NK-92 (cell line): ENCODE results near the gene MVB12B.

Experiments used
- DNase-seq: peaks from one replicate; lab custom pipeline; 2025; ENCODE audit not compliant: unreplicated experiment; lab: John Stamatoyannopoulos, UW

The MVB12B gene

DNA sequence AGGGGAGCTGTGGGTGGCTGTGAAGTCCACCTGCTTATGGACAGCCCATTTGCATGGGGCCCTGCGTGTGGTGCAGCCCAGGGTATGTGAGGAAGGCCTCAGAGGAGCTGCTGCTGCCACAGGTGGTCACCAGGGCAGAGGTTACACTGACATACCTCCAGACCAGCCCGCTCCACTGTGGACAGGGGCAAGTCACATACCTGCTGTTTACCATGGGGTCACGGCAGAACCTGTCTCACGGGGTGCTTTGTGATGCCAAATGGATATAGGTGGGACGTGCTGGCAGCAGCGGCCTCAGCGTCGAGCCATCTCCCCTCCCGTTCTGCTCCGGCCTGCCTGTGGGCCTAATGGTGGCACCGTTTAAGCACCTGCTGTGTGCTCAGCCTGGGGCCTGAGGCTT, 159.6 kb downstream of the MVB12B start:
- DNase-seq: no peak

DNA sequence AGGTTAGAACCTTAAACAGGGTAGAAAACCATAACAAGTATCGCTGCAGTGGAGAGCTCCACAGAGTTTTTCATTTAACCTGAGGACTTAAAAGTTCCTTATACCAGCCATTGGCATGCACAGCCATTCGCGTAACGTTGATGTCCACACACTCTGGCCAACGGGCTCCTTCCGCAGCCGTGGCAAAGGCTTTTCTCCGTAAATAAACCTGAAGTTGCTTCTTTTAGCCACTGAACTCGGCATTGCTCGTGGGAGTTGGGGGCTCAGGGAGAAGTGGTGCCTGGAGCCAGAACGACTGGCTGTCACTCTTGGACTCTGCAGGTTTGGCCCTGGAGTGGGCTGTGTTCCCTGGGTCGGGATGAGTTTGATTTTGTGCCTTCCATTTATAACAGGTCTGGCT, 161.2 kb downstream of the MVB12B start:
- DNase-seq: no peak

DNA sequence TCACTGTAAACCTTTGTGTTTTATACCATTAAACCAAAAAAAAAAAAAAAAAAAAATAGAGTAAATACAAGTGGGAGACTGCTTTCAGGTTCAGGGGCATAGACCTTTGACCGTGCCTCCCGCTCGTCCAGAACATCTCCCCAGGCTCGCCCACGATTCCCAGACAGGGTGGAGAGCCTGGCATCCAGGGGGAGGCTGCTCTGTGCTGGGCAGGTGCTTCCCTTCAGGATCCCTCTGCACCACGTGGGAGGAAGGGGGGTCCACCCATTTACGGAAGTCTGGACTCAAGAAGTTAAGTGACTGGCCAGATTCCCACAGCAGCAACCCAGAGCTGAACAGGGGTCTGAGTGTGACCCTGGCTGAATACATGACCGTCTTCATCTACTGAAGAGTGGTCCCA, 161.7 kb downstream of the MVB12B start:
- no peak for DNase-seq

DNA sequence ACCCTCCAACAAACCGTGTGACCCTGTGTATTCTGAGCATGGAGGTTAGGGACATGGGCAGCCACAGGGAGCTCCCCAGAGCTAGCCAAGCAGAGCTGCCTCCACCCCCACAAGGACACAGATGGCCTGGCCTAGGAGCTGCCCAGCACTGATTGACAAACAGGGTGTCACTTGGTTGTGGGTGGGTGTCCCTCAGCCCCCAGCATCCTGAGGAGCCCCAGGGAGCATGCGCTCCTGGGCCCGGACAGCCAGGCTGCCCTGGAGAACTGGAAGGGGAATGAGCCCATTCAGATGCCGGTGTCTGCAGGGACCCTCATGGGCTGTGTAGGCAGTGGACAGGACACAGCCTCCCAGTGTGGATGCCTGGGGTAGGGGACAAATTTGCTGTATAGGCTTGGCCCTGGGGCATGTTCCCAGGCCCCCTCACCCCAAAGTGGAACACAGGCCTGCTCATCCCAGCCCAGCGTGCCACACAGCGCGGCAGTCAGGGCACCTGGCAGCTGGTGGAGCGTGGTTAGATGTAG, 162.3 kb downstream of the MVB12B start:
- DNase-seq: no peak

DNA sequence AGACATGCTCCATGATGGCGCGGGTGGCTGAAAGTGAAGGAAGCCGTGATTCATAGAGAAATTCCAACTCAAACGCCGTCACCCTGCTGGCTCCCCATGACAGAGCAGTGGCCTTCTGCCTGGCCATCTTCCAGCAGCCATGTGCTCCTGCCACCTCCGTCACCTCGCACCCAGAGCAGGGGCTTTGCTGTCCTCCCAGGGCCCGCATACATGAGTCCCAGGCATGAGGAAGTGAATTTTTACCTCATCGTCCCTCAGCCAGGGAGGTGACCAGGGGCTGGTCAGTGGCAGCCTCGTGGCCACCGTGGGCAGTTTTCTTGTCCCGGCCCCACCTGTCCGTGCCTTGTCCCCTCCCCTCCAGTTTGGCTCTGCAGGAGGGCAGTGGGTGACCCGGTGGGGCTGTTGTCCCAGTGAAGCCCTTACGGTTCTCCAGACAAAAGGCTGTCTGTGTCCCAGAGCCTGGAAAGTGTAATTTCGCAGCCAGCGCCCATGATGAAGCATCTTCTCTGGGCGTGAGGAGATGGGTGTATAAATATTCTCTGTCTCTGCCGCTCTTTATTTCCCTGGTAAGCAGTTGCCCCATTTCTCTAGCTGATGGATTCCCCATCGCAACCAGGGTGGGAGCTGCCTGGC, 163.1 kb downstream of the MVB12B start:
- no peak for DNase-seq

DNA sequence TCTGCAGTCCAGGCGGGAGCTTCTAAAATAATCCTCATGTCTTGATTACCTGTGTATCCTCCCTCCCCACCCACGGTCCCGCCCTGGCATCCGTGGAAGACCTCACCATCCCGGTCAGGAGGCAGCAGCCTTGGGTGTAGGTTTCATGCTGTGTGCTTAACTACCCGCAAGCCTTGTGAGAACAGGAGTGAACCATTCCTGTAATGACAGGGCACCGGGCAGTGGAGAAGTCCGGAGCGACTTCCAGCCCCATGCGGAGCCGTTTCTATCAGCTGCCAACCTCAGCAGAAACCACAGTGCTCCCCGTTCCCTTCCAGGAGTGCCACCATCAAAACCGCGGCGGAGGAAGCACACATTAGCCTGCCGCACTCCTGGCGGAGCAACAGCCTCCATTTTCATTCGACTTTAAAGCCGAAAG, 163.6 kb downstream of the MVB12B start:
- DNase-seq: no peak

DNA sequence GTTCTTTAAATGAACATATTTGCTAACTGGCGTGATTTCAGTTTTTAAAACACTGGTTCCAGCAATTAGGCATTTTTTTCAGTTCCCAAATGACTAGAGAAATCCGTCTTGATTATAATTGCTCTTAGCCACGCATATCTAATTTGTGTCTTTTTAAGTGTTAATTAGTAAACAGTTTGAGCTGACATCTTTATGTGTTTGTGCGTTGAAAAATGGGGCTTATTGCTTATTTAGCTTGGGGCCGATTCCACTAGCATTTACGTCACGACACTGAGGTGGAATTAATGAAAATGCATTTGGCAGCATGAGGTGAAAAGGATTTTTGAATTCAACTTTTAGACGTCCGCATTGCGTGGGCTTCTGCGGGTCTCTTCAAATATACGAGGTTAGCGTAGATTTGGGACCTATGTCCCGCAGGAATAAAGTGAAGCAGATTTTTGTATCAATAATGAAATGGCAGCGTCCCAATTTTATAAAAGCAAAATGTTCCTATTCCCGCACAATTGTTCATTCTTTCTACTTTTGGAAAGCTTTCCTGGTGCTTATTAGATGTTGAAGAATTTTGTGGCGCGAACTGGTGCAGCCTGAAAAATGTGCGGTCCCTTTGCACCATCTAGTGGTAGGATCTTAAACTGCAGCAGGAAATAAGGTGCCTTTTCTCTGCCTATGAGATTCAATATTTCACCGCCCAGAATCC, 164.4 kb downstream of the MVB12B start:
- no peak for DNase-seq

DNA sequence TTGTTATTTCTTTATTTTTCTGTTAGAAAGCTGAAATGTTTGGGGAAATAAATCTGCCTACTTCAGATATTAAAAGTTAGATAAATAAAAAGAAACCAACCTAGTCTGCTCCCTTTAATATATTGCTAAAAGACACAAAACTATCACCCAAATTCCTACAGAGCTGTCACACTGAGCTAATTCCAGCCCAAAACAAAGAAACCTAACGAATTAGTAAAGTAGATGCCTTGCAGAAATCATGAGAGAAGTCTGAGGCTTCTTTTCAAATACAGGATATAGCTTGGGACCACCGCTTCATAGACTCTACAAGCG, 164.9 kb downstream of the MVB12B start:
- DNase-seq: no peak

DNA sequence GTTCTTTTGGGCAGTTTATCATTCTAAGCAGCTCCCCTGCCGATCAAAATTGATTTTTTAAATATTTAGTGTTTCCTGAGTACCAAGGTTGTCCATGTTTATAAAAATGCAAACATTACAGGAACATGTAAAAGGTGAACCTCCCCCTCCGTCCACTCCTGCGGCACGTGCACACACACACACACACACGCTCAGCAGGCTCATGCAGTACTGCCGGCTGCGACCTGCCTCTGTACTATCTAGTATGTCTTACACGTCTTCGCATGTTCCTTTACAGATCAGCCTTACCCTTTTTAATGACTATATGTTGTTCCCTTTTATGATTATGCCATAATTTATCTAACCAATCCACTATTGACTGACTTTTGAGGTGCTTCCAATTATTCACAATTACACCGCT, 165.3 kb downstream of the MVB12B start:
- no peak for DNase-seq

DNA sequence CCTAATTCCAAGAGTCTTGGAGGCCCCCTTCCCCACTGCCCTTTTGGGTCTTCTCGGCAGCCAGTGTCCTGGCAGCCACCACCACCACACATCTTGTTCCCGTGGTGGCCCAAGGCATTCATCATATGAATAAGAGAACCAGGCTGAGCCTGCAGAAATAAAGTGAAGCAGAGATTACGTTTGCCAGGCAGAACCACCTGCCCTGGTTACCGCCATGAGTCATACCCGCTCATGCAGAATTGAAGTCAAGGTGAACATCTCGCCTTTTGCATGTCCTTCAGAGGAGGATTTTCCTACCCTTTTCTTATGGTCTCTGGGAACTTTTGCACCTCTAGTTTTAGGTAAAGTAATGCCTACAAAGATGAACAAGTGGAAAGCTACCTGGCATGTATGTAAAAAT, 167.6 kb downstream of the MVB12B start:
- no peak for DNase-seq

DNA sequence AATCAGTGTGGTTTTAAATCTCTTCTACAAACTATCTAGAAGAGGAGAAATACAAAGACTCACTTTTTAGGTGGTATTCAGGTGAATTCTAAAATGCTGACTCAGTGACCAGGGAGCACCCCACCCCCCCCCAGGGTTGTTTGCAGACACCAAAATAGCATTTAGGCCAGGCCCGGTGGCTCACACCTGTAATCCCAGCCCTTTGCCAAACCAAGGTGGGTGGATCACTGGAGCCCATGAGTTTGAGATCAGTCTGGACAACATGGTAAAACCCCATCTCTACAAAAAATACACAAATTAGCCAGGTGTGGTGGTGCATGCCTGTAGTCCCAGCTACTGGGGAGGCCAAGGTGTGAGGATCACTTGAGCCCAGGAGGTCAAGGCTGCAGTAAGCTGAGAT, 168.1 kb downstream of the MVB12B start:
- DNase-seq: no peak

DNA sequence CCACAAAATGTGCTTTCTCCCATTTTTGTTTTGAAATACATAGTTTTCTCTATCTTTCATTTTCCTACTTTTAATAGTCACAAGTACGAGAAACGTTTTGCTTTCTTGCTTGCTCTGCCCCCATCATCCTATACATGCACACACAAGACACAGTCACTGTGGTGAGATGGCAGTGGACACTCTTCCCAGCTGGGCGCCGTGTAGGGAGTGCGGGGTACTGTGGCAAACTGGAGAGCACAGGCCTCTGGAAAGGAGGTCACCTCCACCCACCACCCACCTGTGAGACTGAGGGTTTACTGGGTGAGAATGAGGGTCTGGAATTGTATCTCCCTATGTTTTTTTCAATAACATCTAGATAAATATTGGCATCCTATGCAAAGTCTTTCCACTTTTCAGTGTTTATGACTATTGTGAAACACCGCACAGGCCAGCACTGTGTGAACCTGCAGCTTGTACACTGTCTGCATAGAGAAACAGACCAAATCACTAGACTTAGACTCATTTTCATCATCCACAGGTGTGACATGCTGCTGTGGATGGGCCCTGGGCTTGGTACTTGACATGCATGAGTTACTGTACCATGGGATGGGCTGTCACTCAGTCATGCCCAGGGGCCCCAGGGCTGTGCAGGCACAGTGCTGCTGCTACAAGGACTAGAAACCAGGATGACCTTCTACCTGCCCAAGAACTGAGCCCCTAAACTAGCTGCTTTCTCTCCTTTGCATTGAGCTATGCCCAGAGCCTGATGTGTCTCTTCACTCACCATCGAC, 169.0 kb downstream of the MVB12B start:
- no peak for DNase-seq

DNA sequence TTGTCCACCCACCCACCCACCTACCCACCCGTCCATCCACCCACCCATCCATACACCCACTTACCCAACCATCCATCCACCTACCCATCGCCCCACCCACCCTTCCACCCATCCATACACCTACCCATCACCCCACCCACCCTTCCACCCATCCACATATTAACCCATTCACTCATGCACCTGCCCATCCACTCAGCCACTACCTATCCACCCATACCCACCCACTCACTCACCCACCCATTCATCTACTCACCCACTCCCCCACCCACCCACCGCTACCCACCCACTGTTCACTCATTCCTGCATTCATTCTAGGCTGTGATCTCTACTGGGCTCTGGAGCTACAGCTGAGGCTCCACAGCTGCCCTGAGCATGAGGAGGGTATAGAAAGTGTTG, 169.6 kb downstream of the MVB12B start:
- no peak for DNase-seq

DNA sequence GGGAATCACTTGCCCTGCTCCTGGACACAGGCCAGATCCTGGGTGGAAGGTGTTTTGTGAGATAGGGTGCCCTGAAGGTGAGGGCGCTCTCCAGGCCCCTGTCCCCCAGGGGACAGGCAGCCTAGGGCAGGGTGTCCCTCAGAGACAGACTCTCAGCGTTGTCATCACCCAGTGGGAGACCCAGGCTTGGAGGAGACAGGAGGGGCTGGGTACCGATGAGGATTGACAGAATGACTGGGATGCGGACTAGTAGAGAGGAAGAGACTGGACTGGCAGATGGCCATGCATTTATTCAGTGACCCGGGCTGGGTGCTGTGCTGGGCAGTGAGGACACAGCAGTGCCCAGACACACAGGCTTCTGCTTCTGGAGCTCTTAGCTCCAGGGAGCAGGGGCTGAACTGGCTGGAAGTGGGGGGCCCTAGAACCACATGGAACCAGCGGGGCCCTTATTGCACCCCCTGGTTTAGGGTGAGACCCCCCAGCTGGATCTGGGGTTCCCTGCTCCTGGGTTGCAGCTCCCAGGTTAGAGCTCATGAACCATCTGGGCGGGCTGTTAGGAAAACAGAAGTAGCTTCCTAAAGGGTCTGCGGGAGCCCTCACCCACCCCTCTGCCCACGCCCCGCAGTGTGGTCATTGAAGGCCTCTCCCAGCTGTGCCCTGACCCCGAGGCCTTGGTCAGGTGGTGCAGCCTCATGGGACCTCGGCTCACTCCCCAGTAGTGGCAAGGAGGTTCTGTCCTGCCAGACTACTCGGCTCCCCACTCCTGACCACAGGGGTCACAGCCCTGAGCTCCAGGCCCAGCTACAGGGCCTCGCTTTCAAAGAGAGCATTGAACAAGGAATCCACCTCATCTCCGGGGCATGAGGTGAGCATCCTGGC, 170.4 kb downstream of the MVB12B start:
- no peak for DNase-seq

DNA sequence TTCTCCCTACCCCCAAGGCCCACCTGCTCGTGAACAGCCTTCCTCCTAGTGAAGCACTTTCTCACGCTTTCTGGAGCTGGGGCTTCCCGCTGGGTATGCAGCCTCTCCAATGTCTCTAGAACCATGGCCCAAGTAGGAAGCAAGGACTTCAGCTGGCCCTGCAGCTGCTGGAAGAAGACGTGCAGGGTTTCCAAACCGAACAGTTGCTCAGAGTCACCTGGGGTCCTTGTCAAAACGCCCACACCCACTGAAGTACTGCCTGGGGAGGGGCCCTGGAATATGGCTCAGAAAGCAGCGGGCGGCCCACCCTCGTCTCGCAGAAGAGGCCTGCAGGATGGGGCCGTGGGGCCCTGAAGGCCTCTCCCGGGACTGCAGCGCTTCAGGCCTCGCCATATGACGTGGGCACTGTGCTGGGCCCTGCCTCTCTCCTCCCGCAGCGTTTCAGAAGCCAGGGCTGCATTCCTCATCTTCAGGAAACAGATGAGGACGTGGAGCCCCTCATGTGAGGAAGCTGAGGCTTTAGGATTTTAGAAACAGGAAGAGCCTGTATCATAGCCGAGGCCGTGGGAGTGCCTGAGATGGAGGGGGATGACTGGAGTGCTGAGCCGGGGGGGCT, 171.1 kb downstream of the MVB12B start:
- no peak for DNase-seq

DNA sequence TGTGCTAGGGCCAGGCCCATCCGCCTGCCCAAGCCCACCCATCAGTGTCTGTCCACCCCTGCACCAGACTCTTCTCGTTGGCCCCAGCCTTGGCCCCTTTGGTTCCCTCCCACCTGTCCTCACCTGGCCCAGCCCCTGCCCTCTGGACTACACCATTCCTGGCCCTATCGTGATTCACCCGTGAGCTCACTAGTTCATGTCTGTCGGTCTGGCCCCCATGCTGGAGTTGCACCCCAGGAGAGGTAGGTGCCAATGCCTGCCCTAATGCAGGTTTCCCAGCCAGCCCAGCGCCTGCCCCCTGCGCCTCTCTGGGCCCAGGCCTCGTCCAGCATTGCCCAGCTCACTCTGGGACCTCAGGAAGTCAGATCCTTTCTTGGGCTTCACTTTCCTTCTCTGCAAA, 171.7 kb downstream of the MVB12B start:
- no peak for DNase-seq

DNA sequence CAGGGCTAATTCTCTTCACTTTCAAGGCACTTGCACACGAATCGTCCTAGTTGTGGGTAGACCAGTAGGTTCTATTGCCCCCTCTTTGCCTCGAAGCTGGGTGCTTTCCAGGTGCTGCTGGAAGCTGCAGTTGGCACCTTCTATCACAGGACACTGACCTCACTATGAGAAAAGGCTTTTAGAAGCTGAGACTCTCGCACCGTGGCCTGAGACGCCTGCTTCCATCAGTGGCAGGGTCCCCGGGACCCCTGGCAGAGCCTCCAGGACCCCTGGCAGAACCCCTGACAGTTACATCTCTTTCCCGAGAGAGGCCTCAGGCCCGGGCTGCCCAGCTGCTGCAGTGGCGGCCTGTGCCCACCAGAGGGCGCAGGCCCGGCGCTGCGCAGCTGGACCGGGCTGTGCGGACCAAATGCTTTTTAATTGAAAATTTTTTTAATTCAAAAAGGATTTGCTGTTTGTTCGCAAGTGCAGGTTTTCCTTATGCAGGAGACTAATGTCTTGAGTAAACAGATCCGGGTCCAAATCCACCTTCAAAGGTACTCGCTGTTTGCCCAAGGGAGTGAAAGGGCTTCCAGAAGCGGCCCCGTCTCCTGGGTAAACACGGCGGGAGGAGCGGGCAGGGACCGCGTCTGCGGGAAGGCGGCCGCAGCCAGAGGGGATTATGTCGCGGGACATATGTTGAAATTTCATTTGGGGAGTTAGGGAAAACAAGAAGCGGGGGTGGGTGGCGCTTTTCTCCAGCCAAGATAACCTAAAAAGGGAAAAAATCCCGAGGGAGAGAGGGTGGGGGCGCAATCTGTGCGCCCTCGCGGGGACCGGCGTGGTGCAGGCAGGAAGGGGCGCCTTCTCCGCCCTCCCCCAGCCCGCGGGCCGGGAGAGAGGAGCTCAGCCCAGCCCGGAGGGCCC, 172.6 kb downstream of the MVB12B start:
- no peak for DNase-seq

DNA sequence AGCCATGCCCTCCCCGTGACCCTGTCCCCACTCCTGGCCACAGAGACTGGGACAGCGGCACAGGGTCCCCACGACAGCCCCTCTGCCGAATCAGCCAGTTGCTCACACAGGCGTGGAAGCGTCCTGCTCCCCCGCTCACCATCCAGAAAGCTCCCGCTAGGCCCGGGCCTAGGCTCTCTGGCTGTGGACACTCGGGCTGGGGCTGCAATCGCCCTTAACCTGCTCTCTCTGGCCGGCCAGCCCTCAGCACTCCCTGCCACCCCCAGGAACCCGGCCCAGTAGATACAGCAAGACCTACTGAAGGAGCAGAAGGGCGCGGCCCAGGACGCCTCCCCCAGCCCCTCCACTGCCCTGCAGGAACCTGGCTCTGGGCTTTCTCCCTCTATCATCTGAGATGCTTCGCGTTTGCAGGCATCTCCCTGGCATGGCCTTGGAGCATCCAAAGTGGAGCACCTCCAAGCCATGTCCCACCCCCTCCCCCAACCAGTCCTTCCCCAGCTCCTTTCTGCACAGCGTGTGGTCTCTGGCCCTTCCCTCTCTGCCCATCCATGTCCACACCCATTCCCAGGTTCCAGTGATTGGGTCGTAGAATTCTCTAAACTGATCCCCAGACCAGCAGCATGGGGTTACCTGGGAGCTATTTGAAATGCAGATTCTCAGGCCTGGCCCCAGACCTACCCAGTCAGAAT, 173.4 kb downstream of the MVB12B start:
- DNase-seq: no peak
